ENCODE data around the gene DNAJC3.
"Not testable (repeated sequence)": the region's sequence is repeated elsewhere in the genome, so short reads cannot be mapped to it uniquely, and the experiment has no call there.

Gene DNAJC3

DNA sequence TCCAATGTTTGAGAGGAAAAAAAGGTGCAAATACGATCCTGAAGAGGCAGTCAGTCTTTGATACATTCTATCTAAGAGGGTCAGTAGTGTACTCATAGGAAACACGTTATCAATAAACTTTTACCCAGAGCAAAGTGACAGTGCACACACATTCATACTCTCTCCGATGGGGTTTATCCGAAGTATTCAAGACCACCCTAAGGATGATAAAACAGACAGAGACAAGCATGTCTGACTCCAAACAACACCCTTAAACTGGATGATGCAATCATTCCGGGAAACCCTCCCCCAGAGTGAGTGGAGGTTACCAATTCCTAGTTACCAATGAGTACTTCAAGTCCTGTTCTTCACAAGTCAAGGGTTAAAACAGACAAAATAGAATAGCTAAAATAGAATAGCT is 79.1 kb downstream of the DNAJC3 start:
- H3K36me3 ChIP-seq (replicated peaks; ENCODE audit: low read depth, low read length), result peaks cover 4% of the 10 kb centered on the region
- no peak overlapping the region for H2AFZ ChIP-seq (ENCODE audit: low read depth, low read length)
- H3K4me2 ChIP-seq (ENCODE audit: low read length), result no peak overlapping the region
- H4K20me1 ChIP-seq (ENCODE audit: insufficient read depth, low read length), result peaks cover 8% of the 10 kb centered on the region; the same call in 1 of the 2 replicates
- H3K9me3 ChIP-seq (ENCODE audit: insufficient read depth, low read length), result no peaks in the 10 kb centered on the region
- H3K4me1 ChIP-seq (ENCODE audit: low read length), result no peaks in the 10 kb centered on the region
- no peak overlapping the region for H3K9ac ChIP-seq (ENCODE audit: low read length)
- TF ChIP-seq, protein P1, sequence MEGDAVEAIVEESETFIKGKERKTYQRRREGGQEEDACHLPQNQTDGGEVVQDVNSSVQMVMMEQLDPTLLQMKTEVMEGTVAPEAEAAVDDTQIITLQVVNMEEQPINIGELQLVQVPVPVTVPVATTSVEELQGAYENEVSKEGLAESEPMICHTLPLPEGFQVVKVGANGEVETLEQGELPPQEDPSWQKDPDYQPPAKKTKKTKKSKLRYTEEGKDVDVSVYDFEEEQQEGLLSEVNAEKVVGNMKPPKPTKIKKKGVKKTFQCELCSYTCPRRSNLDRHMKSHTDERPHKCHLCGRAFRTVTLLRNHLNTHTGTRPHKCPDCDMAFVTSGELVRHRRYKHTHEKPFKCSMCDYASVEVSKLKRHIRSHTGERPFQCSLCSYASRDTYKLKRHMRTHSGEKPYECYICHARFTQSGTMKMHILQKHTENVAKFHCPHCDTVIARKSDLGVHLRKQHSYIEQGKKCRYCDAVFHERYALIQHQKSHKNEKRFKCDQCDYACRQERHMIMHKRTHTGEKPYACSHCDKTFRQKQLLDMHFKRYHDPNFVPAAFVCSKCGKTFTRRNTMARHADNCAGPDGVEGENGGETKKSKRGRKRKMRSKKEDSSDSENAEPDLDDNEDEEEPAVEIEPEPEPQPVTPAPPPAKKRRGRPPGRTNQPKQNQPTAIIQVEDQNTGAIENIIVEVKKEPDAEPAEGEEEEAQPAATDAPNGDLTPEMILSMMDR (IDR thresholded peaks at IDR 0.05; ENCODE audit: low read depth, low read length), result no peak
- no peak for TF ChIP-seq EZH2phosphoT487 (IDR thresholded peaks at IDR 0.05; ENCODE audit: low read depth)
- no peaks in the 10 kb centered on the region for H3K27me3 ChIP-seq (ENCODE audit: low read depth, low read length)
- no peak overlapping the region for H3K27ac ChIP-seq (ENCODE audit: low read length)
- no peak overlapping the region for H3K4me3 ChIP-seq (ENCODE audit: low read length)
- H3K79me2 ChIP-seq (ENCODE audit: low read length), result peaks cover 3% of the 10 kb centered on the region; the same call in 1 of the 2 replicates

DNA sequence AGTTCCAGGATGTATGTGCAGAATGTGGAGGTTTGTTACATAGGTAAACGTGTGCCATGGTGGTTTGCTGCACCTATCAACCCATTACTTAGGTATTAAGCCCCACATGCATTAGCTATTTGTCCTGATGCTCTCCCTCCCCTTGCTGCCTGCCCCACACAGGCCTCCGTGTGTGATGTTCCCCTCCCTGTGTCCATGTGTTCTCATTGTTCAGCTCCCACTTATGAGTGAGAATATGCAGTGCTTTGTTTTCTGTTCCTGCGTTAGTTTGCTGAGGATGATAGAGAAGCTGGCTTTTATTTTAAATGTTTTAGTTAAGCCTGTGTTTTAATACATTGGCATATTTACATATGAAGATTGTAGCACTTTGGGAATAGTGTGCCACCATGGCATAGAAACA is 85.7 kb downstream of the DNAJC3 start:
- not testable (repeated sequence) for H3K4me1 ChIP-seq (ENCODE audit: low read length); H3K79me2 ChIP-seq (ENCODE audit: low read length); H3K27ac ChIP-seq (ENCODE audit: low read length); H2AFZ ChIP-seq (ENCODE audit: low read depth, low read length); H3K9me3 ChIP-seq (ENCODE audit: insufficient read depth, low read length); H3K4me2 ChIP-seq (ENCODE audit: low read length); H3K4me3 ChIP-seq (ENCODE audit: low read length); H4K20me1 ChIP-seq (ENCODE audit: insufficient read depth, low read length); H3K27me3 ChIP-seq (ENCODE audit: low read depth, low read length); H3K9ac ChIP-seq (ENCODE audit: low read length)
- peaks cover 14% of the 10 kb centered on the region for H3K36me3 ChIP-seq (replicated peaks; ENCODE audit: low read depth, low read length)

DNA sequence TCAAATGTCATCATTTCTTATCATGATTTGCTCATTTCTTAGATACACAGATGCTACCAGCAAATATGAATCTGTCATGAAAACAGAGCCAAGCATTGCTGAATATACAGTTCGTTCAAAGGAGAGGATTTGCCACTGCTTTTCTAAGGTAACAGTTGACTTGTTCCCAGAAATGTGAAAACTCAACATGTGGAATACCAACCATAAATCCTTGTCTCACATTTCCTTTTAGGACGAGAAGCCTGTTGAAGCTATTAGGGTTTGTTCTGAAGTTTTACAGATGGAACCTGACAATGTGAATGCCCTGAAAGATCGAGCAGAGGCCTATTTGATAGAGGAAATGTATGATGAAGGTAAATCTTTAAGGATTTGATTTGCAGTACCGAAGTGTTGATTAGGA is 86.7 kb downstream of the DNAJC3 start:
- H3K79me2 ChIP-seq (ENCODE audit: low read length), result no peaks in the 10 kb centered on the region

DNA sequence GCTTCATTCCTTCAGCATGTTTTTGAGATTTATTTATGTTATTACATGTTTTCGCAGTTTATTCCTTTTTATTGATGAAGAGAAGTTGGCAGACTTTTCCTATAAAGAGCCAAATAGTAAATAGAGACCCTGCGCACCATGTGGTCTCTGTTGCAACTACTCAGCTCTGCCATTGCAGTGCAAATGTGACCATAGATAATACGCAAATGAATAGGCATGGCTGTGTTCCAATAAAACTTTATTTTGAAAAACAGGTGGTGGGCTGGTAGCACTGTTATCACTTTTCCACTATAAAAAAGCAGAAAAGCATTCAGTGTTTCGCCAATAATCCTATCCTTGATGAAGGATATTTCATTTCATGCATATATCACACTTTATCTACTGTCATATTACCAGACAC is 95.0 kb downstream of the DNAJC3 start:
- Histone ChIP-seq H3K27me3 (ENCODE audit: low read depth, low read length) (no peaks in the 10 kb centered on the region), H3K4me2 (ENCODE audit: low read length) (no peak overlapping the region), H3K79me2 (ENCODE audit: low read length) (no peaks in the 10 kb centered on the region), H3K4me1 (ENCODE audit: low read length) (no peaks in the 10 kb centered on the region), H3K4me3 (ENCODE audit: low read length) (no peak overlapping the region), H4K20me1 (ENCODE audit: insufficient read depth, low read length) (no peaks in the 10 kb centered on the region), H3K9ac (ENCODE audit: low read length) (no peak overlapping the region), H3K27ac (ENCODE audit: low read length) (no peak overlapping the region), H2AFZ (ENCODE audit: low read depth, low read length) (no peak overlapping the region), H3K36me3 (replicated peaks; ENCODE audit: low read depth, low read length) (peaks cover 12% of the 10 kb centered on the region), H3K9me3 (ENCODE audit: insufficient read depth, low read length) (no peaks in the 10 kb centered on the region)
- TF ChIP-seq EZH2phosphoT487 (IDR thresholded peaks at IDR 0.05; ENCODE audit: low read depth), result no peak
- TF ChIP-seq, protein P1 (IDR thresholded peaks at IDR 0.05; ENCODE audit: low read depth, low read length), result no peak

More for the DNA sequence above, 86.7 kb downstream of the DNAJC3 start:
- Histone ChIP-seq H3K4me1 (ENCODE audit: low read length) (no peaks in the 10 kb centered on the region), H3K4me3 (ENCODE audit: low read length) (no peak overlapping the region), H2AFZ (ENCODE audit: low read depth, low read length) (no peak overlapping the region), H3K9me3 (ENCODE audit: insufficient read depth, low read length) (no peaks in the 10 kb centered on the region), H3K27ac (ENCODE audit: low read length) (no peak overlapping the region), H3K4me2 (ENCODE audit: low read length) (no peak overlapping the region), H3K36me3 (replicated peaks; ENCODE audit: low read depth, low read length) (peaks cover 16% of the 10 kb centered on the region), H3K27me3 (ENCODE audit: low read depth, low read length) (no peaks in the 10 kb centered on the region), H4K20me1 (ENCODE audit: insufficient read depth, low read length) (no peaks in the 10 kb centered on the region), H3K9ac (ENCODE audit: low read length) (no peak overlapping the region)
- no peak for TF ChIP-seq EZH2phosphoT487 (IDR thresholded peaks at IDR 0.05; ENCODE audit: low read depth)
- TF ChIP-seq, protein P1 (IDR thresholded peaks at IDR 0.05; ENCODE audit: low read depth, low read length), result no peak

DNA sequence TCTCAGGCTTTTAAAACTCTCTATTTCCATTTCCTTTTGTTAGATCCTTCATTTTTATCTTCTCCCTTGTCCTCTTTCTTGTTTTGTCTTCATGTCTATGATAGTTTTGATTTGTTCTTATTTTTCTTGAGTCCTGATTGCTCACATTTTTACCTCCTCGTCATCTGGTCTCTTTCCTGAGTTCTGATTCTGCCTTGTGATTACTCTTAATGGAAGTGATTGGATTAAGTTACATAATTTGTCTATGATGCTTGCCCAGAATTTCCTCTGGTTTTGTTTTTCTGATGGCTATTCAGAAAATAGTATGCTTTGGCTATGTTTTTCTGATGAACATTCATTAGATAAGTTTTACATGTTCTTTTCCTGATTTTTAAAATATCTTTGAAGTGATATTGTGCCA is 102.6 kb downstream of the DNAJC3 start:
- no peak for TF ChIP-seq EZH2phosphoT487 (IDR thresholded peaks at IDR 0.05; ENCODE audit: low read depth)
- TF ChIP-seq, protein P1 (IDR thresholded peaks at IDR 0.05; ENCODE audit: low read depth, low read length), result no peak
- Histone ChIP-seq H3K27me3 (ENCODE audit: low read depth, low read length) (no peaks in the 10 kb centered on the region), H3K79me2 (ENCODE audit: low read length) (0 out of 2 replicates have a peak, but pooled peaks cover 6% of the 10 kb centered on the region), H3K4me2 (ENCODE audit: low read length) (no peak overlapping the region), H3K27ac (ENCODE audit: low read length) (no peak overlapping the region), H4K20me1 (ENCODE audit: insufficient read depth, low read length) (0 out of 2 replicates have a peak, but pooled peaks cover 7% of the 10 kb centered on the region), H3K4me1 (ENCODE audit: low read length) (no peaks in the 10 kb centered on the region), H3K9me3 (ENCODE audit: insufficient read depth, low read length) (no peaks in the 10 kb centered on the region), H3K36me3 (replicated peaks; ENCODE audit: low read depth, low read length) (peaks cover 19% of the 10 kb centered on the region), H2AFZ (ENCODE audit: low read depth, low read length) (no peak overlapping the region), H3K9ac (ENCODE audit: low read length) (no peak overlapping the region), H3K4me3 (ENCODE audit: low read length) (no peak overlapping the region)

Data from OCI-LY3 (cell line).